GM13976 (cell line): ENCODE results near the gene RBFOX2.

ENCODE experiments used
- DNase-seq: peaks from one replicate; pipeline ENCODE4 v3.0.0; 2012; ENCODE audit warnings: low spot score
- CTCF ChIP-seq: IDR thresholded peaks from 2 replicates; pipeline ENCODE4 v1.5.1; 2012; ENCODE audit warnings: borderline replicate concordance, mild to moderate bottlenecking; ENCODE audit not compliant: insufficient read depth; ENCODE audit errors: extremely low read depth, missing control alignments, control extremely low read depth
- in situ Hi-C: fragments of 300-500 bp; cut with MboI; formaldehyde crosslinking; loops from one replicate; pipeline ENCODE4 v1.12.0; 2022; ENCODE audit warnings: low sequenced_read_pairs, mixed read lengths, inconsistent platforms; ENCODE audit not compliant: unreplicated experiment

The RBFOX2 gene

GRCh38 chr22:35840302-35840739 lies 188.3 kb downstream of the RBFOX2 start:
- TF ChIP-seq CTCF = no peak
- DNase-seq = no peak

GRCh38 chr22:35839841-35840301 lies 188.8 kb downstream of the RBFOX2 start:
- TF ChIP-seq CTCF = no peak
- in situ Hi-C loops = no loop called here
- DNase-seq = no peak

More at GRCh38 chr22:35840302-35840739, 188.3 kb downstream of the RBFOX2 start:
- in situ Hi-C loops = no loop called here

- no peak for DNase-seq
- in situ Hi-C loops = no loop called here
Observed at GRCh38 chr22:35838855-35839576, 189.6 kb downstream of the RBFOX2 start.

GRCh38 chr22:35837101-35837727 lies 191.4 kb downstream of the RBFOX2 start:
- DNase-seq = no peak
- no peak for TF ChIP-seq CTCF
- in situ Hi-C loops = no loop called here

More at GRCh38 chr22:35838855-35839576, 189.6 kb downstream of the RBFOX2 start:
- peak; percentile 7 for TF ChIP-seq CTCF

GRCh38 chr22:35835998-35836691 lies 192.5 kb downstream of the RBFOX2 start:
- TF ChIP-seq CTCF = no peak
- no peak for DNase-seq
- in situ Hi-C loops = no loop called here

GRCh38 chr22:35835267-35835997 lies 193.2 kb downstream of the RBFOX2 start:
- no peak for TF ChIP-seq CTCF
- in situ Hi-C loops = no loop called here
- DNase-seq = no peak
